GM12801 (cell line): ENCODE data around the gene PRSS56.

Experiments
- TF ChIP-seq, protein P1 (sequence below): IDR thresholded peaks from one replicate; pipeline ENCODE4 v1.5.1; 2011; ENCODE audit warnings: control low read depth; ENCODE audit not compliant: insufficient read length; ENCODE audit errors: extremely low read depth

Gene PRSS56

GRCh38 chr2:232488721-232489300 lies 31.4 kb upstream of the PRSS56 start:
- TF ChIP-seq, protein P1, sequence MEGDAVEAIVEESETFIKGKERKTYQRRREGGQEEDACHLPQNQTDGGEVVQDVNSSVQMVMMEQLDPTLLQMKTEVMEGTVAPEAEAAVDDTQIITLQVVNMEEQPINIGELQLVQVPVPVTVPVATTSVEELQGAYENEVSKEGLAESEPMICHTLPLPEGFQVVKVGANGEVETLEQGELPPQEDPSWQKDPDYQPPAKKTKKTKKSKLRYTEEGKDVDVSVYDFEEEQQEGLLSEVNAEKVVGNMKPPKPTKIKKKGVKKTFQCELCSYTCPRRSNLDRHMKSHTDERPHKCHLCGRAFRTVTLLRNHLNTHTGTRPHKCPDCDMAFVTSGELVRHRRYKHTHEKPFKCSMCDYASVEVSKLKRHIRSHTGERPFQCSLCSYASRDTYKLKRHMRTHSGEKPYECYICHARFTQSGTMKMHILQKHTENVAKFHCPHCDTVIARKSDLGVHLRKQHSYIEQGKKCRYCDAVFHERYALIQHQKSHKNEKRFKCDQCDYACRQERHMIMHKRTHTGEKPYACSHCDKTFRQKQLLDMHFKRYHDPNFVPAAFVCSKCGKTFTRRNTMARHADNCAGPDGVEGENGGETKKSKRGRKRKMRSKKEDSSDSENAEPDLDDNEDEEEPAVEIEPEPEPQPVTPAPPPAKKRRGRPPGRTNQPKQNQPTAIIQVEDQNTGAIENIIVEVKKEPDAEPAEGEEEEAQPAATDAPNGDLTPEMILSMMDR, result no peak

- TF ChIP-seq, protein P1, result no peak
These were observed 30.5 kb upstream of the PRSS56 start for GRCh38 chr2:232489516-232490220.

- TF ChIP-seq, protein P1, result no peak
These were observed 29.7 kb upstream of the PRSS56 start for GRCh38 chr2:232490221-232491138.

GRCh38 chr2:232491139-232491780 lies 28.9 kb upstream of the PRSS56 start:
- TF ChIP-seq, protein P1, result no peak

- TF ChIP-seq, protein P1, result no peak
These were observed 27.8 kb upstream of the PRSS56 start for GRCh38 chr2:232492236-232492848.

DNA sequence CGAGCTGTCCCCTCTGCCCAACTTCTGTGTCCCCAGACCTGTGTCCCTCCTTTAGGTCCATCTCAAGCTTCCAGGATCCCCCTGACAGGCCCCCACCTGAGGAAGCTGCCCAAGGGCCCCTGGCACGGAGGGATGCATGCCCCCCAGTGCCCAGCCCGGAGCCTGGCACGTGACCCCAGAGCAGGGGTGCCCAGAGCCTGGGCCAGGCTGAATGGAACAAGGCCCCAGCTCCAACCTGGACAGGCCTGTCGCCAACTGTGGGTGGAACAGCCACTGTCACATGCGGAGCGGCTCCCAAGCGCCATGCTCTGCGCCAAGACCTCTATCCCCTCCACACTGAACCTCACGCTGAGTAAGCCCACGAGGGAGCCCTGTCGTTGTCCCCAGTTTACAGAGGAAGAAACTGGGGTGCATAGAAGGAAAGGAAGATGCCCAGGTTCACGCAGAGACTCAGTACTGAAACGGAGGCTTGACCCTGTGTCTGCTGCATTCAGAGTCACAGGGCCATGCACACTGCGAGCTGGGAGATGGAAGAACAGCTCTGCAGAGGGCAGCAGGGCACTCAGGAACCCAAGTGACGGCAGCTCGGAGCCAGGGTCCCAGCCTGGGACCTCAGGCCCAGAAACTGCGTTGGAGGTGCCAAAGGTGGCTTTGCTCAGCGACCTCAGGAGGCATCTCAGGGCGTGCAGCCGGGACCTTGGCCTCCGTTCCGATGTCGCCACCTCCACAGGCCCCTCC lies 27.1 kb upstream of the PRSS56 start:
- TF ChIP-seq, protein P1, result no peak
